H9 (cell line): ENCODE measurements around the gene SPTBN5. TPM values are rescaled to one million over a fixed set of nuclear protein-coding genes. Genes with fewer than 3 reads are reported as not detected.

Experiments used
- DNase-seq: peaks from one replicate; pipeline ENCODE4 v3.0.0-alpha.2; 2017
- H2AFZ ChIP-seq: one replicate; pipeline ENCODE4 v1.6.1; 2013; ENCODE audit warnings: mild to moderate bottlenecking, low read length, control low read depth, moderate library complexity
- H2AK5ac ChIP-seq: 2 replicates; pipeline ENCODE4 v1.6.1; 2013; ENCODE audit warnings: low read length, control low read depth, mixed read lengths; ENCODE audit not compliant: insufficient read length
- H2BK120ac ChIP-seq: one replicate; pipeline ENCODE4 v1.6.1; 2013; ENCODE audit warnings: low read depth, mild to moderate bottlenecking, low read length, control low read depth, inconsistent platforms; ENCODE audit not compliant: poor library complexity, severe bottlenecking
- H2BK12ac ChIP-seq: 2 replicates; pipeline ENCODE4 v1.6.1; 2013; ENCODE audit warnings: low read length, control low read depth, mixed read lengths, low read depth; ENCODE audit not compliant: insufficient read length
- H2BK15ac ChIP-seq: 2 replicates; pipeline ENCODE4 v1.6.1; 2013; ENCODE audit warnings: low read depth, low read length, control low read depth
- H2BK20ac ChIP-seq: one replicate; pipeline ENCODE4 v1.6.1; 2013; ENCODE audit warnings: low read depth, mild to moderate bottlenecking, low read length, control low read depth, inconsistent platforms; ENCODE audit not compliant: poor library complexity, severe bottlenecking
- H2BK5ac ChIP-seq: 2 replicates; pipeline ENCODE4 v1.6.1; 2013; ENCODE audit warnings: low read length, control low read depth, mixed read lengths; ENCODE audit not compliant: insufficient read length
- H3K14ac ChIP-seq: 2 replicates; pipeline ENCODE4 v1.6.1; 2013; ENCODE audit warnings: low read length, control low read depth; ENCODE audit not compliant: insufficient read depth
- H3K18ac ChIP-seq: 2 replicates; pipeline ENCODE4 v1.6.1; 2013; ENCODE audit warnings: low read depth, mild to moderate bottlenecking, mixed read lengths, low read length, control low read depth; ENCODE audit not compliant: insufficient read length
- H3K23ac ChIP-seq: 2 replicates; pipeline ENCODE4 v1.6.1; 2013; ENCODE audit warnings: low read length, control low read depth, mixed read lengths, low read depth; ENCODE audit not compliant: insufficient read length
- H3K23me2 ChIP-seq: 2 replicates; pipeline ENCODE4 v1.6.1; 2013; ENCODE audit warnings: low read depth, mild to moderate bottlenecking, mixed read lengths, low read length, control low read depth; ENCODE audit not compliant: insufficient read length, poor library complexity, severe bottlenecking
- H3K27ac ChIP-seq: 2 replicates; pipeline ENCODE4 v1.5.1; 2013; ENCODE audit warnings: low read length, control low read depth, mixed read lengths, low read depth; ENCODE audit not compliant: insufficient read length
- H3K27me3 ChIP-seq: 2 replicates; pipeline ENCODE4 v1.6.1; 2013; ENCODE audit warnings: low read length, control low read depth, inconsistent platforms; ENCODE audit not compliant: insufficient read depth
- H3K4ac ChIP-seq: 2 replicates; pipeline ENCODE4 v1.6.1; 2013; ENCODE audit warnings: low read depth, mild to moderate bottlenecking, control low read depth, inconsistent platforms, low read length, moderate library complexity
- H3K4me1 ChIP-seq: 2 replicates; pipeline ENCODE4 v1.6.1; 2013; ENCODE audit warnings: low read length, control low read depth, inconsistent platforms; ENCODE audit not compliant: insufficient read depth
- H3K4me2 ChIP-seq: 2 replicates; pipeline ENCODE4 v1.6.1; 2013; ENCODE audit warnings: low read length, control low read depth, mixed read lengths; ENCODE audit not compliant: insufficient read length, insufficient read depth
- H3K56ac ChIP-seq: 2 replicates; pipeline ENCODE4 v1.6.1; 2013; ENCODE audit warnings: low read depth, mild to moderate bottlenecking, mixed read lengths, low read length, control low read depth; ENCODE audit not compliant: insufficient read length
- H3K79me1 ChIP-seq: 2 replicates; pipeline ENCODE4 v1.6.1; 2013; ENCODE audit warnings: low read depth, mild to moderate bottlenecking, moderate library complexity, low read length, control low read depth, inconsistent platforms; ENCODE audit not compliant: insufficient read depth, poor library complexity, severe bottlenecking
- H3K79me2 ChIP-seq: 2 replicates; pipeline ENCODE4 v1.6.1; 2013; ENCODE audit warnings: low read length, control low read depth, inconsistent platforms; ENCODE audit not compliant: insufficient read depth
- H3K9ac ChIP-seq: 2 replicates; pipeline ENCODE4 v1.6.1; 2013; ENCODE audit warnings: low read length, control low read depth, mixed read lengths; ENCODE audit not compliant: insufficient read length; ENCODE audit errors: extremely low read depth
- H3K9me3 ChIP-seq: one replicate; pipeline ENCODE4 v1.6.1; 2013; ENCODE audit warnings: low read depth, low read length, inconsistent platforms; ENCODE audit not compliant: control insufficient read depth
- H3T11ph ChIP-seq: one replicate; pipeline ENCODE4 v1.6.1; 2013; ENCODE audit warnings: mild to moderate bottlenecking, low read length, control low read depth, inconsistent platforms
- H4K20me1 ChIP-seq: one replicate; pipeline ENCODE4 v1.6.1; 2013; ENCODE audit not compliant: control insufficient read depth, insufficient read length, insufficient read depth
- H4K5ac ChIP-seq: 2 replicates; pipeline ENCODE4 v1.6.1; 2013; ENCODE audit warnings: low read depth, mild to moderate bottlenecking, mixed read lengths, low read length, control low read depth; ENCODE audit not compliant: insufficient read length
- H4K8ac ChIP-seq: replicated peaks from 2 replicates; pipeline ENCODE4 v1.6.1; 2013; ENCODE audit warnings: low read length, control low read depth, mixed read lengths, low read depth; ENCODE audit not compliant: insufficient read length
- H4K91ac ChIP-seq: 2 replicates; pipeline ENCODE4 v1.6.1; 2013; ENCODE audit warnings: low read depth, mild to moderate bottlenecking, moderate library complexity, mixed read lengths, low read length, control low read depth; ENCODE audit not compliant: insufficient read length
- H3K27ac Mint-ChIP-seq, 3 experiments: 2 replicates in 2 of 3; 3 replicates in 1 of 3; pipeline ENCODE4 v1.8.0; 2020 to 2021; ENCODE audit warnings: mixed read lengths in 3 of 3, mild to moderate bottlenecking in 1 of 3, moderate library complexity in 1 of 3
- H3K27me3 Mint-ChIP-seq: 2 replicates; pipeline ENCODE4 v1.8.0; 2021; ENCODE audit warnings: low read depth, mild to moderate bottlenecking, moderate library complexity, mixed read lengths
- H3K36me3 Mint-ChIP-seq, 3 experiments: 2 replicates in 2 of 3; 3 replicates in 1 of 3; pipeline ENCODE4 v1.8.0; 2020 to 2021; ENCODE audit warnings: low read depth in 3 of 3, mixed read lengths in 3 of 3; ENCODE audit not compliant: insufficient read depth in 1 of 3
- H3K4me1 Mint-ChIP-seq, 2 experiments: 2 replicates each; pipeline ENCODE4 v1.8.0; 2020; ENCODE audit warnings: mixed read lengths in 2 of 2
- H3K4me3 Mint-ChIP-seq, 2 experiments: 2 replicates in 1 of 2; 3 replicates in 1 of 2; pipeline ENCODE4 v1.8.0; 2020 to 2021; ENCODE audit warnings: mild to moderate bottlenecking in 2 of 2, mixed read lengths in 2 of 2, moderate library complexity in 1 of 2
- H3K9me3 Mint-ChIP-seq, 2 experiments: 2 replicates in 1 of 2; 3 replicates in 1 of 2; pipeline ENCODE4 v1.8.0; 2020; ENCODE audit warnings: mild to moderate bottlenecking in 2 of 2, mixed read lengths in 2 of 2, moderate library complexity in 1 of 2
- WGBS: extraction: QIAGEN DNeasy Blood & Tissue Kit; methylation state at CpG from one replicate; pipeline ENCODE4 v1.1.7; 2013; ENCODE audit warnings: missing lambda C conversion rate, low lambda C conversion rate, mixed read lengths; ENCODE audit not compliant: insufficient read length; ENCODE audit errors: extremely low coverage; 5-methylcytosine and 5-hydroxymethylcytosine counted together
- total RNA-seq: library from RNA; stranded (reverse); gene quantifications from 2 replicates; pipeline ENCODE4 v1.2.1, GENCODE V29; 2021
- TF ChIP-seq, protein P1 (sequence below): fragments of 200-600 bp; sonication (generic); conservative IDR thresholded peaks from 3 replicates; pipeline ENCODE4 v1.8.0; 2021; ENCODE audit warnings: antibody characterized with exemption, mild to moderate bottlenecking

The SPTBN5 gene
- total RNA-seq, 1 experiment from 2014 or later = 0.90 TPM

DNA sequence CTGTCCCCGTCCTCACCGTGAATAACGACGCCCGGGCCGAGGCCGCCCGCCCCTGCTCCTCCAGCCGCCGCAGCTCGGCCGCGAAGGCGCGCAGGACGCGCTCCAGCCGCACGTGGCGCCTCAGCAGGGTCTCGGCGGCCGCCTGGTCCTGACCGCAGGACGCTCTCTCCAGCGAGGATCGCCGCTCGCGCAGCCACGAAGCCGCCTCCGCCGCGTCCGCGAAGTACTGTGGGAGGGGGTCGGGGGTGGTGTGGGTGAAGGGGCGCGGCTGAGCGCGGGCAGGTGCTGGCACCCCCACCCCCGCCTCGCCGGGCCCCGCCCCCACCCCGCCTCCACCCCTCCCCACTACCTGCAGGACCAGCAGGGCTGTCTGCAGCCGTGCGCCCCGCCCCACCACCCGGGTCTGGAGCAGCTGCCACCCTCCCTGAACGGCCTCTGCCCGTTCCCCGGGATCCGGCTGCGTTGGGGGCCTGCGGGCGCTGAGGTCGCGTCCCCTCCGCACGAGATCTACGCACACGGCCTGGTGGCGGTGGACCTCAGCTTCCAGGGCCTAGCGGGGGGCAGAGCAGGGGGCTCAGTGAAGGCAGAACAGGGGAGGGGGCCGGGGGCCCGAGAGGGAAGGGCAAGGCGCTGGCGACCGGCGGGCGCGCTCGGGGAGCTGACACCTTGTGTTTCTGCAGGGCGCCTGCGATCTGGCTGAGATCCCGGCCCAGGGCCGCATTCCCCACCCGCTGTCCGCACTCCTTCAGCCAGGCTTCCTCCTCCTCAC, 11.7 kb downstream of the SPTBN5 start:
- no peaks in the 10 kb centered on the region for H3K79me1 ChIP-seq
- H4K91ac ChIP-seq = no peak overlapping the region
- peaks cover 0 to 1% (median 0%) of the 10 kb centered on the region in 3 experiments; a peak in 2 of 7 replicates for H3K36me3 Mint-ChIP-seq
- no peak overlapping the region for H3K4ac ChIP-seq
- no peaks in the 10 kb centered on the region; a peak in 1 of 5 replicates for H3K9me3 Mint-ChIP-seq
- peaks cover 3% of the 10 kb centered on the region for H3K23me2 ChIP-seq
- H4K5ac ChIP-seq = no peak overlapping the region
- peak; percentile 68 for DNase-seq
- no peak overlapping the region for H3K18ac ChIP-seq
- H3K79me2 ChIP-seq = no peaks in the 10 kb centered on the region
- no peak overlapping the region for H2BK12ac ChIP-seq
- H3K9ac ChIP-seq = no peak overlapping the region
- no peak overlapping the region for H3K56ac ChIP-seq
- H3K4me2 ChIP-seq = peak overlapping the region; percentile 32
- H2BK120ac ChIP-seq = no peak overlapping the region
- H3K27ac Mint-ChIP-seq = no peak overlapping the region; a peak in 1 of 7 replicates
- no peak overlapping the region for H2BK15ac ChIP-seq
- no peaks in the 10 kb centered on the region for H4K20me1 ChIP-seq
- H3K23ac ChIP-seq = no peak overlapping the region
- H2AFZ ChIP-seq = no peak overlapping the region
- no peak overlapping the region for H2BK5ac ChIP-seq
- no peak overlapping the region for H4K8ac ChIP-seq
- TF ChIP-seq, protein P1, sequence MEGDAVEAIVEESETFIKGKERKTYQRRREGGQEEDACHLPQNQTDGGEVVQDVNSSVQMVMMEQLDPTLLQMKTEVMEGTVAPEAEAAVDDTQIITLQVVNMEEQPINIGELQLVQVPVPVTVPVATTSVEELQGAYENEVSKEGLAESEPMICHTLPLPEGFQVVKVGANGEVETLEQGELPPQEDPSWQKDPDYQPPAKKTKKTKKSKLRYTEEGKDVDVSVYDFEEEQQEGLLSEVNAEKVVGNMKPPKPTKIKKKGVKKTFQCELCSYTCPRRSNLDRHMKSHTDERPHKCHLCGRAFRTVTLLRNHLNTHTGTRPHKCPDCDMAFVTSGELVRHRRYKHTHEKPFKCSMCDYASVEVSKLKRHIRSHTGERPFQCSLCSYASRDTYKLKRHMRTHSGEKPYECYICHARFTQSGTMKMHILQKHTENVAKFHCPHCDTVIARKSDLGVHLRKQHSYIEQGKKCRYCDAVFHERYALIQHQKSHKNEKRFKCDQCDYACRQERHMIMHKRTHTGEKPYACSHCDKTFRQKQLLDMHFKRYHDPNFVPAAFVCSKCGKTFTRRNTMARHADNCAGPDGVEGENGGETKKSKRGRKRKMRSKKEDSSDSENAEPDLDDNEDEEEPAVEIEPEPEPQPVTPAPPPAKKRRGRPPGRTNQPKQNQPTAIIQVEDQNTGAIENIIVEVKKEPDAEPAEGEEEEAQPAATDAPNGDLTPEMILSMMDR = no peak
- no peak overlapping the region for H2AK5ac ChIP-seq
- peak overlapping the region; percentile 46 to 50; a peak in 4 of 5 replicates for H3K4me3 Mint-ChIP-seq
- H3K9me3 ChIP-seq = no peaks in the 10 kb centered on the region
- no peak overlapping the region for H3K27ac ChIP-seq
- peaks cover 7% of the 10 kb centered on the region; the same call in 1 of the 2 replicates for H3K27me3 ChIP-seq
- H3K14ac ChIP-seq = 0 out of 2 replicates have a peak overlapping the region, but pooled peaks have one; percentile 17
- no peak overlapping the region for H3T11ph ChIP-seq
- H3K4me1 ChIP-seq = no peaks in the 10 kb centered on the region
- no peak overlapping the region for H2BK20ac ChIP-seq
- no CpG with 5 or more reads among the region's 81 CpGs for WGBS
- H3K4me1 Mint-ChIP-seq = peaks cover 4 to 10% of the 10 kb centered on the region in 2 experiments
- H3K27me3 Mint-ChIP-seq = peaks cover 47% of the 10 kb centered on the region
